HCT116 (cell line): ENCODE results near the gene CALCOCO1. TPM values are rescaled to one million over a fixed set of nuclear protein-coding genes. Genes with fewer than 3 reads are reported as not detected.

Experiments
- ATAC-seq: fragments of 200-7000 bp; cut with Tn5 transposase; 2 replicates; pipeline ENCODE4 v1.9.1; 2020; ENCODE audit warnings: mild to moderate bottlenecking, moderate library complexity
- BruUV-seq: library from RNA; stranded (reverse); fragments of 400-500 nt; replicated peaks from 2 replicates; lab custom pipeline; 2021; lab: Mats Ljungman, UMichigan
- CTCF ChIA-PET: fragments of 300-600 bp; sonication (Branson Sonifier 250); formaldehyde crosslinking; loops from one replicate; lab custom pipeline; 2021; ENCODE audit warnings: antibody characterized with exemption; lab: Charles Lee
- POLR2A ChIA-PET: fragments of 300-600, 350-600 bp; sonication (Branson Sonifier 250); formaldehyde crosslinking; loops from one replicate; lab custom pipeline; 2021; ENCODE audit warnings: antibody characterized with exemption; lab: Charles Lee
- RAD21 ChIA-PET, 2 experiments: fragments of 300-600 bp; sonication (Branson Sonifier 250); formaldehyde crosslinking; loops; one replicate each; lab custom pipeline; 2023; ENCODE audit warnings: low total read pairs in 2 of 2; ENCODE audit not compliant: uncharacterized antibody in 2 of 2, unreplicated experiment in 2 of 2, low non-redundant PET in 1 of 2; lab: Charles Lee
- DNase-seq: peaks from one replicate; pipeline ENCODE4 v3.0.0-alpha.2; 2010; ENCODE audit warnings: low read depth, low spot score
- H2AFZ ChIP-seq: fragments of 200-600 bp; shearing (Covaris generic), sonication (generic); 2 replicates; pipeline ENCODE4 v1.6.1; 2017; ENCODE audit warnings: low read depth, mixed run types, mixed read lengths, antibody characterized with exemption, low read length; ENCODE audit not compliant: poor library complexity, severe bottlenecking
- H3K27ac ChIP-seq: 2 replicates; pipeline ENCODE4 v1.5.1; 2012; ENCODE audit warnings: low read depth, low read length
- H3K27me3 ChIP-seq: fragments of 200-600 bp; sonication (generic); 2 replicates; pipeline ENCODE4 v1.6.1; 2016; ENCODE audit warnings: mixed run types, low read length, mixed read lengths; ENCODE audit not compliant: insufficient read depth
- H3K36me3 ChIP-seq, 2 experiments: fragments of 200-500 bp in 1 of 2; fragments of 200-600 bp in 1 of 2; sonication (Bioruptor generic) in 1 of 2; sonication (generic) in 1 of 2; 2 replicates each; pipeline versions ENCODE4 v1.5.1 to v1.6.1; 2014 to 2016; ENCODE audit warnings: low read length in 2 of 2, inconsistent platforms in 1 of 2, mixed read lengths in 1 of 2, mixed run types in 1 of 2; ENCODE audit not compliant: insufficient read depth in 2 of 2, control insufficient read depth in 1 of 2
- H3K4me1 ChIP-seq, 2 experiments: fragments of 200-600 bp in 1 of 2; sonication (generic) in 1 of 2; 2 replicates each; pipeline versions ENCODE4 v1.5.1 to v1.6.1; 2012 to 2017; ENCODE audit warnings: low read length in 2 of 2, inconsistent platforms in 1 of 2, mild to moderate bottlenecking in 1 of 2, mixed read lengths in 1 of 2, mixed run types in 1 of 2, moderate library complexity in 1 of 2; ENCODE audit not compliant: insufficient read depth in 2 of 2, control insufficient read depth in 1 of 2
- H3K4me2 ChIP-seq: fragments of 200-600 bp; sonication (generic); 2 replicates; pipeline ENCODE4 v1.6.1; 2017; ENCODE audit warnings: mixed run types, low read length, mixed read lengths
- H3K4me3 ChIP-seq, 2 experiments: fragments of 200-600 bp in 1 of 2; sonication (generic) in 1 of 2; replicated peaks in 1 of 2; 2 replicates each; pipeline ENCODE4 v1.5.1; 2011 to 2016; ENCODE audit warnings: low read length in 2 of 2, control low read depth in 1 of 2, low read depth in 1 of 2, mild to moderate bottlenecking in 1 of 2, mixed read lengths in 1 of 2, mixed run types in 1 of 2
- H3K79me2 ChIP-seq: fragments of 200-600 bp; sonication (generic); 2 replicates; pipeline ENCODE4 v1.6.1; 2017; ENCODE audit warnings: mild to moderate bottlenecking, mixed run types, low read length, moderate library complexity, mixed read lengths; ENCODE audit not compliant: insufficient read depth
- H3K9ac ChIP-seq: fragments of 200-600 bp; sonication (generic); 2 replicates; pipeline ENCODE4 v1.6.1; 2016; ENCODE audit warnings: low read length, mixed read lengths
- H3K9me2 ChIP-seq: fragments of 200-600 bp; sonication (generic), shearing (Covaris generic); 2 replicates; pipeline ENCODE4 v1.6.1; 2017; ENCODE audit warnings: mixed run types, mild to moderate bottlenecking, moderate library complexity; ENCODE audit not compliant: insufficient read depth
- H3K9me3 ChIP-seq, 2 experiments: fragments of 200-500 bp in 1 of 2; fragments of 200-600 bp in 1 of 2; sonication (Bioruptor generic) in 1 of 2; sonication (generic) in 1 of 2; 2 replicates each; pipeline ENCODE4 v1.6.1; 2014 to 2017; ENCODE audit warnings: low read length in 2 of 2, mixed read lengths in 2 of 2, inconsistent platforms in 1 of 2, low read depth in 1 of 2, mild to moderate bottlenecking in 1 of 2, mixed run types in 1 of 2, moderate library complexity in 1 of 2; ENCODE audit not compliant: control insufficient read depth in 1 of 2, insufficient read depth in 1 of 2
- H4K20me1 ChIP-seq: fragments of 200-600 bp; sonication (generic), shearing (Covaris generic); 2 replicates; pipeline ENCODE4 v1.6.1; 2017; ENCODE audit warnings: mixed run types, mild to moderate bottlenecking, moderate library complexity; ENCODE audit not compliant: insufficient read depth
- CEBPB ChIP-seq: IDR thresholded peaks from 2 replicates; pipeline ENCODE4 v1.6.1; 2012; ENCODE audit warnings: low read depth
- EGR1 ChIP-seq: IDR thresholded peaks from 2 replicates; pipeline ENCODE4 v1.6.1; 2012; ENCODE audit warnings: low read depth
- JUND ChIP-seq: IDR thresholded peaks from 2 replicates; pipeline ENCODE4 v1.6.1; 2012
- POLR2A ChIP-seq: IDR thresholded peaks from 2 replicates; pipeline ENCODE4 v1.7.0; 2011; ENCODE audit warnings: borderline replicate concordance; ENCODE audit not compliant: insufficient read depth, insufficient read length; ENCODE audit errors: extremely low read depth
- RAD21 ChIP-seq: IDR thresholded peaks from 2 replicates; pipeline ENCODE4 v1.6.1; 2012; ENCODE audit warnings: low read depth, mild to moderate bottlenecking
- SIN3A ChIP-seq: IDR thresholded peaks from 2 replicates; pipeline ENCODE4 v1.6.1; 2012; ENCODE audit warnings: low read depth
- SP1 ChIP-seq: IDR thresholded peaks from 2 replicates; pipeline ENCODE4 v1.6.1; 2012; ENCODE audit warnings: low read depth
- TCF7L2 ChIP-seq: IDR thresholded peaks from 2 replicates; pipeline ENCODE4 v1.7.0; 2011; ENCODE audit warnings: borderline replicate concordance, inconsistent platforms; ENCODE audit not compliant: insufficient read depth, insufficient read length; ENCODE audit errors: extremely low read depth
- intact Hi-C: fragments of 100-400 bp; cut with micrococcal nuclease; formaldehyde crosslinking; loops from 2 replicates; pipeline ENCODE4 v1.10.0; 2022
- total RNA-seq: library from RNA; stranded (reverse); gene quantifications from one replicate; pipeline ENCODE4 v1.2.1, GENCODE V29; 2021; ENCODE audit not compliant: unreplicated experiment
- TF ChIP-seq, protein P1 (sequence below): IDR thresholded peaks from 2 replicates; pipeline ENCODE4 v1.6.1; 2012
- TF ChIP-seq, protein P2 (sequence below): IDR thresholded peaks from 2 replicates; pipeline ENCODE4 v1.6.1; 2011; ENCODE audit warnings: mild to moderate bottlenecking, low read length, moderate library complexity; ENCODE audit not compliant: insufficient replicate concordance; ENCODE audit errors: extremely low read depth

Gene CALCOCO1
- total RNA-seq, 1 experiment from 2014 or later: 42.6 TPM

DNA sequence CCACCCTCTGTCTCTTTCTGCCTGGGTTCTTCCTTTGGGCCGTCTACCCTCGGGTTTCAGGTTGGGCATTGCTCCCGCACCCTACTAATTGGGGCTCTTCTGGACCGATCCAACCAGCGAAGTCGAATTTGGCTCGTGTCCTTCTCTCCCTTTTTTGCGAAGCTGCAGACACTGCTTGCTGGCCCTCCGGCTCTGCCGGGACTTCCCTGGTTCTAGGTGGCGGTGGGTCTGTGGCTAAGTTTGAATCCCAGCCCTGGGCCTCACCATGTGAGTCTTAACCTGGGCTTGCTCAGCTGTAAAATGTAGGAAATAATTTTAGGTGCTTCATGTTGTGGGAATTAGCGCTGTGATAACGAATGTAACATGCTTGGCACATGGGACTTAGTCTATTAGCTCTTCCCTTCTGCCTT, 24.9 kb upstream of the CALCOCO1 start:
- POLR2A ChIA-PET: no interaction called here
- Histone ChIP-seq H3K27ac (no peak overlapping the region), H3K27me3 (no peaks in the 10 kb centered on the region), H3K36me3 (no peaks in the 10 kb centered on the region), H2AFZ (no peak overlapping the region), H3K9ac (no peak overlapping the region), H3K79me2 (no peaks in the 10 kb centered on the region), H3K4me2 (no peak overlapping the region), H3K4me1 (peaks cover 3 to 9% of the 10 kb centered on the region in 2 experiments; a peak in 3 of 4 replicates), H4K20me1 (no peaks in the 10 kb centered on the region), H3K9me2 (no peaks in the 10 kb centered on the region), H3K9me3 (no peaks in the 10 kb centered on the region), H3K4me3 (no peak overlapping the region)
- CTCF ChIA-PET: interaction anchor here (1.8 kb wide), 1 partner anchor 9 kb away, joined by 7 read pairs; no protein-coding TSS in a partner anchor
- intact Hi-C loops: no loop called here
- ATAC-seq (no peak), DNase-seq (no peak)
- no TSS peak for BruUV-seq
- RAD21 ChIA-PET: no interaction called here
- TF ChIP-seq, protein P1, sequence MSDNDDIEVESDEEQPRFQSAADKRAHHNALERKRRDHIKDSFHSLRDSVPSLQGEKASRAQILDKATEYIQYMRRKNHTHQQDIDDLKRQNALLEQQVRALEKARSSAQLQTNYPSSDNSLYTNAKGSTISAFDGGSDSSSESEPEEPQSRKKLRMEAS: no peak
- no peak for TF ChIP-seq EGR1
- TF ChIP-seq SIN3A: no peak
- no peak for TF ChIP-seq JUND
- TF ChIP-seq, protein P2, sequence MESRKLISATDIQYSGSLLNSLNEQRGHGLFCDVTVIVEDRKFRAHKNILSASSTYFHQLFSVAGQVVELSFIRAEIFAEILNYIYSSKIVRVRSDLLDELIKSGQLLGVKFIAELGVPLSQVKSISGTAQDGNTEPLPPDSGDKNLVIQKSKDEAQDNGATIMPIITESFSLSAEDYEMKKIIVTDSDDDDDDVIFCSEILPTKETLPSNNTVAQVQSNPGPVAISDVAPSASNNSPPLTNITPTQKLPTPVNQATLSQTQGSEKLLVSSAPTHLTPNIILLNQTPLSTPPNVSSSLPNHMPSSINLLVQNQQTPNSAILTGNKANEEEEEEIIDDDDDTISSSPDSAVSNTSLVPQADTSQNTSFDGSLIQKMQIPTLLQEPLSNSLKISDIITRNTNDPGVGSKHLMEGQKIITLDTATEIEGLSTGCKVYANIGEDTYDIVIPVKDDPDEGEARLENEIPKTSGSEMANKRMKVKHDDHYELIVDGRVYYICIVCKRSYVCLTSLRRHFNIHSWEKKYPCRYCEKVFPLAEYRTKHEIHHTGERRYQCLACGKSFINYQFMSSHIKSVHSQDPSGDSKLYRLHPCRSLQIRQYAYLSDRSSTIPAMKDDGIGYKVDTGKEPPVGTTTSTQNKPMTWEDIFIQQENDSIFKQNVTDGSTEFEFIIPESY: no peak
- TF ChIP-seq POLR2A: no peak
- no peak for TF ChIP-seq CEBPB
- TF ChIP-seq SP1: no peak
- TF ChIP-seq TCF7L2: no peak
- TF ChIP-seq RAD21: no peak
